ENCODE results near the gene KLK10.

DNA sequence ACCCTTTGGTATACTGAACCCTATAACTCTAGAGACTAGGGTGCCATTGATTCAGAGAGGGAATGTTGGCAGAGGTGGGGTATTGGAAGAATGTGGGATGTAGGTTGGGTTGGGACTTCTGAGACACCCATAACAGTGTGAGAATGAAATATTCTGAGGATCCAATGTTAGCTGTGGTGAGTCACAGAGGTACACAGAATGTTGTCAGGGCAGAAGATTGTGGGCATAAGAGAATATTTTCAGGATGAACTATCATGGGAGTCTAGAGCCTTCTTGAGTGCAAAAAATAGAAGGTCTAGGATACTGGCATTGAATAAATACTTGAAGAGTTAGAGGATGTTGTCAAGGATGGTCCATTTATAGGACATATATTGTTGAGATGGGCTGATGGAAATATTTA, 36.4 kb upstream of the KLK10 start:
- TF ChIP-seq, protein P1, sequence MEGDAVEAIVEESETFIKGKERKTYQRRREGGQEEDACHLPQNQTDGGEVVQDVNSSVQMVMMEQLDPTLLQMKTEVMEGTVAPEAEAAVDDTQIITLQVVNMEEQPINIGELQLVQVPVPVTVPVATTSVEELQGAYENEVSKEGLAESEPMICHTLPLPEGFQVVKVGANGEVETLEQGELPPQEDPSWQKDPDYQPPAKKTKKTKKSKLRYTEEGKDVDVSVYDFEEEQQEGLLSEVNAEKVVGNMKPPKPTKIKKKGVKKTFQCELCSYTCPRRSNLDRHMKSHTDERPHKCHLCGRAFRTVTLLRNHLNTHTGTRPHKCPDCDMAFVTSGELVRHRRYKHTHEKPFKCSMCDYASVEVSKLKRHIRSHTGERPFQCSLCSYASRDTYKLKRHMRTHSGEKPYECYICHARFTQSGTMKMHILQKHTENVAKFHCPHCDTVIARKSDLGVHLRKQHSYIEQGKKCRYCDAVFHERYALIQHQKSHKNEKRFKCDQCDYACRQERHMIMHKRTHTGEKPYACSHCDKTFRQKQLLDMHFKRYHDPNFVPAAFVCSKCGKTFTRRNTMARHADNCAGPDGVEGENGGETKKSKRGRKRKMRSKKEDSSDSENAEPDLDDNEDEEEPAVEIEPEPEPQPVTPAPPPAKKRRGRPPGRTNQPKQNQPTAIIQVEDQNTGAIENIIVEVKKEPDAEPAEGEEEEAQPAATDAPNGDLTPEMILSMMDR (IDR thresholded peaks at IDR 0.05): no peak
- no peak for TF ChIP-seq ELF4 (CRISPR knock-in tag; IDR thresholded peaks at IDR 0.05; ENCODE audit: low read depth)
- TF ChIP-seq CREB1 (CRISPR knock-in tag; IDR thresholded peaks at IDR 0.05): no peak
- TF ChIP-seq NR3C1 (CRISPR knock-in tag; conservative IDR thresholded peaks at IDR 0.05; ENCODE audit: low read depth): no peak
- no peak for TF ChIP-seq GABPB1 (CRISPR knock-in tag; IDR thresholded peaks at IDR 0.05)
- no peak for TF ChIP-seq IRF2 (CRISPR knock-in tag; IDR thresholded peaks at IDR 0.05; ENCODE audit: borderline replicate concordance, low read depth)
- no peak for TF ChIP-seq ZNF263 (CRISPR knock-in tag; IDR thresholded peaks at IDR 0.05; ENCODE audit: low read depth)
- TF ChIP-seq, protein P2, sequence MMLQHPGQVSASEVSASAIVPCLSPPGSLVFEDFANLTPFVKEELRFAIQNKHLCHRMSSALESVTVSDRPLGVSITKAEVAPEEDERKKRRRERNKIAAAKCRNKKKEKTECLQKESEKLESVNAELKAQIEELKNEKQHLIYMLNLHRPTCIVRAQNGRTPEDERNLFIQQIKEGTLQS (CRISPR knock-in tag; conservative IDR thresholded peaks at IDR 0.05): no peak

Measured in WTC11 (cell line).